Suprapubic skin (tissue), 4 donors: ENCODE data around the gene CXCR6. TPM values are rescaled to one million over a fixed set of nuclear protein-coding genes. Genes with fewer than 3 reads are reported as not detected.

Experiments
- DNase-seq, 2 donors: peaks; one replicate each; pipeline ENCODE4 v3.0.0-alpha.2; 2019; ENCODE audit warnings: low spot score in 2 of 2
- H3K27ac ChIP-seq: fragments of 200-600 bp; sonication (generic); one replicate; pipeline ENCODE4 v1.5.1; 2019
- H3K27me3 ChIP-seq: fragments of 200-600 bp; sonication (generic); one replicate; pipeline ENCODE4 v1.5.1; 2019
- H3K36me3 ChIP-seq: fragments of 200-600 bp; sonication (generic); one replicate; pipeline ENCODE4 v1.5.1; 2019
- H3K4me1 ChIP-seq: fragments of 200-600 bp; sonication (generic); one replicate; pipeline ENCODE4 v1.5.1; 2019
- H3K4me3 ChIP-seq: fragments of 200-600 bp; sonication (generic); one replicate; pipeline ENCODE4 v1.5.1; 2019; ENCODE audit warnings: mild to moderate bottlenecking
- H3K9me3 ChIP-seq: fragments of 200-600 bp; sonication (generic); one replicate; pipeline ENCODE4 v1.5.1; 2019
- EP300 ChIP-seq: sonication (generic); formaldehyde crosslinking; IDR thresholded peaks from one replicate; pipeline ENCODE4 v1.6.1; 2017; ENCODE audit warnings: antibody characterized with exemption
- POLR2A ChIP-seq, 2 donors: fragments of 450-650 bp; IDR thresholded peaks; one replicate each; pipeline ENCODE4 v1.6.1; 2017; ENCODE audit warnings: antibody characterized with exemption in 2 of 2, mild to moderate bottlenecking in 2 of 2, moderate library complexity in 2 of 2
- POLR2AphosphoS5 ChIP-seq, 3 donors: sonication (generic); formaldehyde crosslinking; IDR thresholded peaks; one replicate each; pipeline ENCODE4 v1.6.1; 2017; ENCODE audit warnings: antibody characterized with exemption in 3 of 3
- WGBS: methylation state at CpG from one replicate; pipeline ENCODE4 v1.1.5; 2018; 5-methylcytosine and 5-hydroxymethylcytosine counted together
- total RNA-seq, 4 donors: library from RNA; depleted of rRNA; stranded (reverse); fragments of >200 nt; gene quantifications; one replicate each; pipeline ENCODE4 v1.1.0, GENCODE V29; 2016
- TF ChIP-seq, protein P1 (sequence below), 2 donors: fragments of 200-600 bp in 1 of 2; fragments of 450-650 bp in 1 of 2; sonication (generic) in 1 of 2; IDR thresholded peaks; one replicate each; pipeline ENCODE4 v1.5.1; 2016 to 2019; ENCODE audit warnings: antibody characterized with exemption in 2 of 2, mild to moderate bottlenecking in 1 of 2, moderate library complexity in 1 of 2

Gene CXCR6
- total RNA-seq, 4 donors from 2014 or later, result 0.23 to 0.59 TPM; not detected in 2

DNA sequence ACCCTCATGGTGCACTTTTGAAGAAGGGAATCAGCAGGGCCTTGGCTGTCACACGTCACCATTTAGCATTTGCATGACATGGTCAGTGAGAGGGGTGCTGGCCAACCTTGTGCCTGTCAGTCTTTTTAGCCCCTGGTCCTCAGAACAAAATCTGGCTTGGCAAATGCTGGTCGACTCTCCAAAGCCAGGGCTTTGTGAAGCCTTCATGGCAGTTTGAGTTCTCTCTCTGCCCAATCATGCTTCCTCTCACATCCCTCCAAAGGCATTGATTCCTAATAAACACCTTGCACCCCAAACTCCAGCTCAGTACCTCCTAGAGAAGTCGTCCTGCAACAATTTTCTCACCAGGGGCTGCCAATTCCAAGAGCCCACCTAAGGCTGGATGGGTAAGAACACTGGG, 37.5 kb upstream of the CXCR6 start:
- no peaks in the 10 kb centered on the region for H3K9me3 ChIP-seq
- H3K4me1 ChIP-seq, result no peaks in the 10 kb centered on the region
- H3K36me3 ChIP-seq, result no peaks in the 10 kb centered on the region
- TF ChIP-seq POLR2AphosphoS5 (IDR thresholded peaks at IDR 0.05) (no peak), EP300 (no peak), POLR2A (IDR thresholded peaks at IDR 0.05) (no peak)
- TF ChIP-seq, protein P1, sequence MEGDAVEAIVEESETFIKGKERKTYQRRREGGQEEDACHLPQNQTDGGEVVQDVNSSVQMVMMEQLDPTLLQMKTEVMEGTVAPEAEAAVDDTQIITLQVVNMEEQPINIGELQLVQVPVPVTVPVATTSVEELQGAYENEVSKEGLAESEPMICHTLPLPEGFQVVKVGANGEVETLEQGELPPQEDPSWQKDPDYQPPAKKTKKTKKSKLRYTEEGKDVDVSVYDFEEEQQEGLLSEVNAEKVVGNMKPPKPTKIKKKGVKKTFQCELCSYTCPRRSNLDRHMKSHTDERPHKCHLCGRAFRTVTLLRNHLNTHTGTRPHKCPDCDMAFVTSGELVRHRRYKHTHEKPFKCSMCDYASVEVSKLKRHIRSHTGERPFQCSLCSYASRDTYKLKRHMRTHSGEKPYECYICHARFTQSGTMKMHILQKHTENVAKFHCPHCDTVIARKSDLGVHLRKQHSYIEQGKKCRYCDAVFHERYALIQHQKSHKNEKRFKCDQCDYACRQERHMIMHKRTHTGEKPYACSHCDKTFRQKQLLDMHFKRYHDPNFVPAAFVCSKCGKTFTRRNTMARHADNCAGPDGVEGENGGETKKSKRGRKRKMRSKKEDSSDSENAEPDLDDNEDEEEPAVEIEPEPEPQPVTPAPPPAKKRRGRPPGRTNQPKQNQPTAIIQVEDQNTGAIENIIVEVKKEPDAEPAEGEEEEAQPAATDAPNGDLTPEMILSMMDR (IDR thresholded peaks at IDR 0.05), result no peak
- no peak overlapping the region for H3K27ac ChIP-seq
- 88% methylated on average over 3 of the region's 3 CpGs for WGBS
- no peaks in the 10 kb centered on the region for H3K27me3 ChIP-seq
- H3K4me3 ChIP-seq, result no peak overlapping the region
- DNase-seq, result no peak

DNA sequence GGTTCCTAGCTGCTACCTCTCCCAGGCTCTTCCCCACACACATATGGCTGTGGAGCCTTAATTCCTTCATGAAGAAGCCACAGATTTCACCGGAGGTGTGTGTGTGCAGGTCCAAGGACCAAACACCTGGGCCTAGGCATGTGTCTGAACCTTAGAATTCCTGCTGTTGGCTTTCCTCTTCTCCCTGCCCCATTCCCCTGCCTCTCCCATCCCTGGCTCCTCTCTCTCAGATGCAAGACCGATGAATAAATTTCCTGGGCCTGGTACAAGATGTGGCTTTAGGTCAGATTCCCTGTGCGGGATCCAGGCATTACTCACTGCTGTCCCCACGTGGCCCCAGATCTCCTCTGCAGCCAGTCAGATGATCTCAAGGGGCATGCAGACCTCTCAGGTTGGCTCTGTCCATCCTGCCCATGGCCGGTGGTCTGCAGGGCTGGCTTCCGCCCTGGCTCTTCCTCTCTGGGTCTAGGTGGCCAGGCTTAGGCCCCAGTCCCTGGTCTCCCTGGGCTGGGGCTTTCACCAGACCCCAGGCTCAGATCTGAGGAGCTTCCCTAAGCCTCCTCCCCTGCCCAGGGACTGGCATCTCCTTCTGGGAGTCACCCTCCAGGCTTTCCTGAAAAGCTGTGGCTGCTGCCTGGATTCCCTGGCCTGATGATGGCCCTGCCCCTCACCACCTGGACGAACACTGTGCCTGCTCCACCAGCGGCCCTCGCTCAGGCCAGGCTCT, 36.4 kb upstream of the CXCR6 start:
- no peak overlapping the region for H3K27ac ChIP-seq
- WGBS, result 66% methylated on average over 6 of the region's 9 CpGs
- H3K4me1 ChIP-seq, result no peaks in the 10 kb centered on the region
- TF ChIP-seq POLR2A (IDR thresholded peaks at IDR 0.05), result no peak
- no peak for TF ChIP-seq EP300
- TF ChIP-seq, protein P1 (IDR thresholded peaks at IDR 0.05), result no peak
- no peak for TF ChIP-seq POLR2AphosphoS5 (IDR thresholded peaks at IDR 0.05)
- no peaks in the 10 kb centered on the region for H3K27me3 ChIP-seq
- H3K36me3 ChIP-seq, result no peaks in the 10 kb centered on the region
- DNase-seq, result peak in 1 of 2 donors; percentile 58
- H3K4me3 ChIP-seq, result no peak overlapping the region
- no peaks in the 10 kb centered on the region for H3K9me3 ChIP-seq

DNA sequence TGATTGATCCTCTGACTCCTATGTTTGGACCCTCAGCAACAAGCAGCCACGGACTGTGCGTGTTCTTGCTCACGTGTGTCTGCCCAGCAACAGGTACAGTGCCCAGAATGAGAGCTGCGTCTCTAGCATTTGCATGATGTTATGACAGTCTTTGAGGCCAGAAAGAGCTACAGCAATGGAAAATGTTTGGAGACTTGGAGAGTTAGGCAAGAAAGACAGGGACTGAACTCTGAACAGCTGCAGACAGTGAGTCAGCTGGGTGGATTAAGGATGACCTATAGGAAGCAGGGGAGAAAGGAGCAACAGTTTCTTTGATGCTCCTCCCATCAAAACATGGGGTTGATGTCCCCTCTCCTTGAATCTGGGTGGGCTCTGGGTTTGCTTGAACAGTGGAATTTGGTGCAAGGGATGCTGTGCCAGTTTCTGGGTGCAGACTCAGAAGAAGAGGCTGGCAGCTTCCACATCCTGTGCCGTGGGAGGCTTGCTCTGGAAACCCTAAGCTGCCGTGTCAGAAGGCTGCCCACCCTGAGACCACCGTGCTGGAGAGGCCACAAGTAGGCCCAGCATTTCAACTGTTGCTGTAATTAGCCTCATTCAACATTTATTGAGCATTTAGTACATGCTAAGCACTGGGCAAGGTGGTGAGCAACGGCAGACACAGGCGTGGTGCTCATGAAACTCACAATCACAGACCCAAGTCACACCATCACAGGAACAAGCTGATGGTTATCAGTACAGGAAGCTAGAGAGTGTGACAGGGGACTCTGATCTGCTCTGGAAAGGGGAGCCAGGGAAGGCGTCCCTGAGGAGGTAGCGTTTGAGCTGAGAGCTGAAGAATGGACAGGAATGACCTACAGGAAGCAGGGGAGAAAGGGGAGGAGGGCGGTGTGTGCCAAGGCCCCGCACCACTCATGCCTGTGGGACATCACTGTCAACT, 35.2 kb upstream of the CXCR6 start:
- Histone ChIP-seq H3K4me1 (no peaks in the 10 kb centered on the region), H3K9me3 (no peaks in the 10 kb centered on the region), H3K36me3 (no peaks in the 10 kb centered on the region), H3K27ac (no peak overlapping the region), H3K27me3 (no peaks in the 10 kb centered on the region), H3K4me3 (no peak overlapping the region)
- 77% methylated on average over 13 of the region's 13 CpGs for WGBS
- TF ChIP-seq POLR2A (IDR thresholded peaks at IDR 0.05), result no peak
- no peak for TF ChIP-seq EP300
- TF ChIP-seq, protein P1 (IDR thresholded peaks at IDR 0.05), result no peak
- TF ChIP-seq POLR2AphosphoS5 (IDR thresholded peaks at IDR 0.05), result no peak
- DNase-seq, result no peak

DNA sequence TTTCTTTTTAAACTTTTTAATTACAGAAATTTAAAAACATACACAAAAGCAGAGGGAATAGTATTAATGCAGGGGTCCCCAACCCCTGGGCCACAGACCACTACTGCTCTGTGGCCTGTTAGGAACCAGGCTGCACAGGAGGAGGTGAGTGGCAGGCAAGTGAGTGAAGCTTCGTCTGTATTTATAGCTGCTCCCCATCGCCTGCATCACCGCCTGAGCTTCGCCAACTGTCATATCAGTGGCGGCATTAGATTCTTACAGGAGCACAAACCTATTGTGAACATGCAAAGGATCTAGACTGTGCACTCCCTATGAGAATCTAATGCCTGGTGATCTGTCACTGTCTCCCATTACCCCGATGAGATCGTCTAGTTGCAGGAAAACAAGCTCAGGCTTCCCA, 34.5 kb upstream of the CXCR6 start:
- H3K4me3 ChIP-seq, result no peak overlapping the region
- no peak overlapping the region for H3K27ac ChIP-seq
- H3K9me3 ChIP-seq, result no peaks in the 10 kb centered on the region
- TF ChIP-seq POLR2AphosphoS5 (IDR thresholded peaks at IDR 0.05) (no peak), EP300 (no peak), POLR2A (IDR thresholded peaks at IDR 0.05) (no peak)
- TF ChIP-seq, protein P1 (IDR thresholded peaks at IDR 0.05), result no peak
- H3K27me3 ChIP-seq, result no peaks in the 10 kb centered on the region
- DNase-seq, result peak in 1 of 2 donors; percentile 40
- no peaks in the 10 kb centered on the region for H3K4me1 ChIP-seq
- H3K36me3 ChIP-seq, result no peaks in the 10 kb centered on the region
- WGBS, result 90% methylated on average over 7 of the region's 7 CpGs

GRCh38 chr3:45909542-45909941, 33.7 kb upstream of the CXCR6 start:
- Histone ChIP-seq H3K4me3 (no peak overlapping the region), H3K27me3 (no peaks in the 10 kb centered on the region), H3K9me3 (no peaks in the 10 kb centered on the region), H3K36me3 (no peaks in the 10 kb centered on the region), H3K27ac (no peak overlapping the region), H3K4me1 (no peaks in the 10 kb centered on the region)
- WGBS, result 93% methylated on average over 6 of the region's 6 CpGs
- DNase-seq, result peak in 1 of 2 donors; percentile 61
- TF ChIP-seq, protein P1 (IDR thresholded peaks at IDR 0.05), result no peak
- TF ChIP-seq POLR2AphosphoS5 (IDR thresholded peaks at IDR 0.05), result no peak
- TF ChIP-seq EP300, result no peak
- TF ChIP-seq POLR2A (IDR thresholded peaks at IDR 0.05), result no peak
